Left colon (tissue), 2 donors: ENCODE measurements around the gene KCNMB3. TPM values are rescaled to one million over a fixed set of nuclear protein-coding genes. Genes with fewer than 3 reads are reported as not detected.
"Not testable (repeated sequence)": the region's sequence is repeated elsewhere in the genome, so short reads cannot be mapped to it uniquely, and the experiment has no call there.

Source experiments
- ATAC-seq: fragments of 200-7000 bp; cut with Tn5 transposase; one replicate; pipeline ENCODE4 v1.9.1; 2020; ENCODE audit warnings: mild to moderate bottlenecking, moderate library complexity
- DNase-seq, 2 donors: peaks; one replicate each; pipeline ENCODE4 v3.0.0-alpha.2; 2020
- intact Hi-C, 2 donors: fragments of 100-400 bp; cut with DNase I in 1 of 2; cut with micrococcal nuclease in 1 of 2; formaldehyde crosslinking; loops; one replicate each; pipeline versions ENCODE4 v1.11.2 to v1.14.0; 2022; cut with DNase I, micrococcal nuclease
- total RNA-seq, 2 donors: library from RNA; stranded (reverse); fragmentation: NEBNext Ultra II Directional; extraction: Animal tissue kit (Norgen Biotek cat#: 25700); gene quantifications; one replicate each; pipeline ENCODE4 v1.2.1, GENCODE V29; 2021
- donor health status: DM: no; HTN: no; CAD: no.
- donor health status: DM: yes; HTN: yes; CAD: no.

KCNMB3 gene
- total RNA-seq, 2 donors from 2014 or later: 1.5 to 2.4 TPM

DNA sequence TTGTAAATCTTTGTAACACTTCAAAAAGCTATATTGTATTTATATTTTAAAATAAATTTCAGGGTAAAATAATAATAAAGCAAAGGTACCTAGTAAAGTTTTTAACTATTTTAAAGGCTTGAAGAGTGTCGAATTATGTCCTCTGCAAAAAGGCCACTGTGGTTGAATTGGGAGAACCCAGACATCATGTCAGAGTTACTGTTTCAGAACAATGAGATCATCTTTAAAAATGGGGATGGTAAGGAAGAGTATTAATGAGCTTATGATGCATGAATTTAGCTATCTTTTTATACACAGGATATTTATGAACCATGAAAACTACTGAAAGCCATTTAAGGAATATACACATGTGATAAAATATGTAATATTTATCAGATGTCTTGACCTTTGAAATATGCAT, 26.3 kb downstream of the KCNMB3 start:
- intact Hi-C loops: no loop called here
- no peak for DNase-seq
- ATAC-seq: no peak

DNA sequence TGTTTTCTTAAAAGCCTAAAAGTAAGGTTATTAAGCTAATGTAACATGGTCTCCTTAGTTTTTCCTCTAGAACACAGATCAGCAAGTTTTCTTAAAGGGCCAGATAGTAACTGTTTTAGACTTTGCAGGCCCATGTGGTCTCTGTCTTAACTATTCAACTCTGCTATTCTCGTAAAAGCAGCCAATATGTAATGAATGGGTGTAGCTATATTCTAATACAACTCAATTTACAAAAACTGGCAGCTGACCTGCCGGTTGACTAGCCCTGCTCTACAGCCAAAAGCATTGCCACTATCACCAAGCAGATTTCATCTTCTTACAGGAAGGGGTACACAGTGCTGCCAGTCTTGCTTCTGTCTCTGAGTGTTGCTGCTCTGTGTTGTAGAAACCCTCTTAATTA, 27.4 kb downstream of the KCNMB3 start:
- intact Hi-C loops: no loop called here
- ATAC-seq (no peak), DNase-seq (no peak)

DNA sequence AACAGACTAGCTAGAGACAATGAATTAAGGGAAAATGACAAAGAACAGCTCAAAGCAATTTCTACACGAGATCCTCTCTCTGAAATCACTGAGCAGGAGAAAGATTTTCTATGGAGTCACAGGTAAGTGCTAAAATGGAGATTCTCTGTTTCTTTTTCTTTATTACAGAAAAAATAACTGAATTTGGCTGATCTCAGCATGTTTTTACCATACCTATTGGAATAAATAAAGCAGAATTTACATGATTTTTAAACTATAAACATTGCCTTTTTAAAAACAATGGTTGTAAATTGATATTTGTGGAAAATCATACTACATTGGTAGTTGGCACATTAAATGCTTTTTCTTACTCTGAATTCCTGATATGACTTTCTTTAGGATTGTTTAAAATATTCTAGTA, 32.7 kb downstream of the KCNMB3 start:
- DNase-seq, intact Hi-C loops, ATAC-seq: not testable (repeated sequence)

DNA sequence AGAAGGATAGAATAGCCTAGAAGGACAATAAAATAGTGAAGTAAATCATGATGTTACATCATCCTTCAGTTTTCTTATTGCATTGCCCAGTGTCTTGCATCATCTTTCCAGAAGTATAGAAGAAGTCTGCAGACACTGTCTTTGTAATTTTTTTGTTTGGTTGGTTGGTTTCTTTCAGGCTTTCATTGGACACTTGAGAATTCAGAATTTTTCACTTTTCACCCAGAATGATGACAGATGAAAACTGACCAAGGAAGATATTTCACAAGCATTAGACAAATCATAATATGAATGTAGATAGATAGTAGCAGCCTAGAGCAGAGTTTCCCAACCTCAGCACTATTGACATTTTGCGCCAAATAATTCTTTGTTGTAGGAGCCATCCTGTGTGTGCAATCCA, 35.4 kb downstream of the KCNMB3 start:
- ATAC-seq, DNase-seq, intact Hi-C loops: not testable (repeated sequence)

DNA sequence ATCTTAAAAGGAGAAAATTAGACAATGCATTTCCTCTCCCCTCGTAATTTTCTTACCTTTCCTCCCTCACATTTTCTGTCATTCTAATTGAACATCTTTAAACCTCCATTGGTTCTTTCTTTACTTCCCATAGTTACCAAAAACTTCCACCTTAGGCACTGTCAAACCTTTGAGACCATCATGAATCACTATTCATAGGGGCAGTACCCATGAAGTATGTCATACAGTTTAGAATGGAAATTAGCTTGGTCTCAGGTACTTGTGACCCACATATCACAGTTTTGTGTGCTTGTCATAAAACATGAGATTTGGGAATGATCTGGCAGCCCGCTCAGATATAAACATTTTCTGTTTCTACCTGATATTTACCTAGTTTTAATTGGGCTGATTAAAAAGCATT, 50.1 kb downstream of the KCNMB3 start:
- intact Hi-C loops: no loop called here
- DNase-seq (no peak), ATAC-seq (no peak)

DNA sequence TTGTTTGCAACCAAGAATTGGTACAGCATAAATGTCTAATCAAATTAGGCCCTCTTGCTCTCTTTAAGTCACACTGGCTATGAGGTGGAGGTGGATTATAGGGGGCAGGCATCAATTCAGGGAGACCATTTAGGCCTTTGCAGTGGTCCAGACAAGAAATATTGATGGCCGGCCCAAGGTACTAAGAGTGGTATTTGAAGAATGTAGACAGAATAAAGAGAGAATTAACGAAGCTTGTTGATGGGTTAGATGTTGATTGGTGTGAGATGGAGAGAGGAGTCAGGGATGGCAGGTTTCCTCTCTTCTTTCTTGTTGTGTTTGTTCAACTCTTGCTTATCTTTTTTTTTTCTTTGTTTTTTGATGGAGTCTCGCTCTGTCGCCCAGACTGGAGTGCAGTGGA, 54.2 kb downstream of the KCNMB3 start:
- intact Hi-C loops: no loop called here
- DNase-seq (no peak), ATAC-seq (no peak)

DNA sequence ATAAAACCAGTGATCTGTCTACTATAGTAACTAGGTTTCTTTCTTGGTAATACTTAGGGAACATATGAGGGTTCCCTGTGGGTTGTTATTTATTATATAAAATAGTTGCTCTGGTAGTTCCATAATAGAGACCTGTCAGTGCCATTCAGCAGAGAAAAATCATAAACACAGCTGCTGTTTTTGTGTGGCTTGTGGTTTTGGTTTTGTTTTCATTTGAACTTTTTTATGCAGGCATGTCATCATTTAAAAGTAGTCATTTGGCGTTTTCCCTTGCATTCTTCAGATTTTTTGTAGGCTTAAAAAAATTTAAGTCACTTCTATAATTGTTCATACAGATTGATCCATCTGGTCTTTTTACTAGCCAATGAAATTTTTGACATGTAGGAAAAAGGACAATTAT, 54.8 kb downstream of the KCNMB3 start:
- intact Hi-C loops: no loop called here
- ATAC-seq (no peak), DNase-seq (no peak)

DNA sequence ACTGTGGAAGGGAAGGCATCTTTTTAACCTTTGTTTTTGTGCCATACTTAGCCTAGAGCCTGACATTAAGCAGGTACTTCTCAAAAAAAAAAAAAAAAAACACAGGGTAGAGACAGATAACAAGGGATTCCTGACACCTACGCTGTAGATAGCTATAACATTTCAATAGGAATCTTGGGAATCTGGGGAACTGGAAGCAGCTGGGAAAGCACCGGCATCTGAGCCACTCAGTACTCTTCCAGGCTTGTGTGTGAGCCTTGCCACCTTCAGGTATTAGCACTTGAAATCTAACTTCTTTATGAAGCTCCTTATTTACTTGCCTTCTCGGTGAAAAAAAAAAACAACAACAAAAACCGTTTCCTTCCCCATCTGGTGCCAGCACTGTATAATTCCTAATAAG, 56.0 kb downstream of the KCNMB3 start:
- ATAC-seq: no peak
- DNase-seq: no peak
- intact Hi-C loops: no loop called here

Other genes with a start within 250 kb of the KCNMB3 start
- gene ZMAT3, start 179.3 kb downstream of the KCNMB3 start, total RNA-seq: 10 to 100 TPM; 14.2 to 14.9 TPM
- 10 to 100 TPM; 13.0 to 18.0 TPM for gene PIK3CA, start 102.8 kb downstream of the KCNMB3 start, total RNA-seq
- 10 to 100 TPM; 22.6 to 25.3 TPM for gene ZNF639, start 71.9 kb upstream of the KCNMB3 start, total RNA-seq
- 10 to 100 TPM; 54.2 to 54.5 TPM for gene MFN1, start 96.6 kb upstream of the KCNMB3 start, total RNA-seq
- gene GNB4, start 200.4 kb upstream of the KCNMB3 start, total RNA-seq: 1 to 10 TPM; 3.6 to 8.3 TPM